ENCODE results near the gene HSD17B2.

DNA sequence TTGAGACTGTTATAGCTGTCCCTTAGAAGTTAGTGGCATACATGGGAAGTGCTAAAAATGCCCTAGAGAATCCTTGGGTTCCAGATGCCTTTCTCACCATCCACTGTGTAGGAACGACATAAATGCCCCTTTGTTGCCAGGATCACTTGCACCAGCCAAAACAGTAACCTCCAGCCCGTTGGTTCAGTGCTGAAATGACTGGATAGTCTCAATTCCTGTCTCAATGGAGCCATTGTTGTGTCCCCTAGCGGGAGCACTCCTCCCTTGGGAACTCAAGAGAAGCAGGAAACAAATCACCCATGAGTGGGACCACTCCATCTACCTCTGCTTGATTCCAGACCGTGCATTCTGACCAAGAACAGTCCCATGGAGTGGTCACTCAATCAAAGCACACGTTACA, 111.9 kb downstream of the HSD17B2 start:
- no peak for TF ChIP-seq GATA3 (IDR thresholded peaks at IDR 0.05; ENCODE audit: low read depth, low read length)
- TF ChIP-seq GATA2 (IDR thresholded peaks at IDR 0.05; ENCODE audit: low read depth, low read length) = no peak
